ENCODE results near the gene MORN1. TPM values are rescaled to one million over a fixed set of nuclear protein-coding genes. Genes with fewer than 3 reads are reported as not detected.

Gene MORN1
- total and polyA plus RNA-seq, 4 donors: 5.2 to 23.9 (median 13.9) TPM

DNA sequence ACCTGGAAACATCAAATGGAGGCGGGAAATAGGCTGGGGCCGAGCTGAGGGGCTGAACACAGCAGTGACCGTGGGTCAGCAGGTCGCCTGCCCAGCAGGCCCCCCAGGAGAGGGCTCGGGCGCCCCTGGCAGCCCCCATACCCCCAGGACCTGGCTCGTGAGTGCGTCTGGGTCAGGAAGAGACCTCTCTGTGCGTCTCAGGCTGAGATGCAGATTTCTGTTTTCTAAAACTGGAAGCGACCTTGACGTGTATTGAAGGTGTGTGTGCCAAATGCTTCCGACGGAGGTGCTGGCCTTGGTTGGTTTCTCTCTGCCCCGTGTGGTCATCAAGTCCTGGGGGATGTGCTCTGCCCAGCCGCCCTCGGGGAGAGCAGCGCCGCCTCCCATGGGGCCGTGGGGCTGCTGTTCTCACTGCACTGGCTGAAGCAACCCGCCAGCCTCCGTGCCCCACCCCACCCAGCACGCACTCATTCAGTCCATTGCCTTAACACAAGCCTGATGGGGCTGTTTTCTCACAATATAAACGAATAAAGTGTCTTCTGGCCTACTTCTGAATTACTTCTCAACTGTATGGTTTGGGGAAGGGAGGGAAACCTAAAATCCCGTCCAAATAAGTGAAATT is 13.6 kb upstream of the MORN1 start:
- Histone ChIP-seq H3K27me3 (ENCODE audit: control insufficient read depth in 3 of 3, insufficient read depth in 3 of 3, low read length in 2 of 3) (no peaks in the 10 kb centered on the region), H3K9ac (ENCODE audit: insufficient read depth in 1 of 2, low read length in 2 of 2) (no peak overlapping the region)
- WGBS, 2 donors: 89 to 90% methylated on average over 24 of the region's 24 CpGs

GRCh38 chr1:2404142-2404889 is 13.0 kb upstream of the MORN1 start:
- Histone ChIP-seq H3K27ac (ENCODE audit: low read depth in 1 of 2, low read length in 1 of 2) (no peak overlapping the region), H3K4me3 (no peak overlapping the region), H3K4me1 (ENCODE audit: control insufficient read depth in 5 of 5, insufficient read depth in 5 of 5, low read length in 5 of 5) (peaks cover 0 to 4% (median 0%) of the 10 kb centered on the region in 5 donors), H3K9ac (ENCODE audit: insufficient read depth in 1 of 2, low read length in 2 of 2) (no peak overlapping the region), H3K27me3 (ENCODE audit: control insufficient read depth in 3 of 3, insufficient read depth in 3 of 3, low read length in 2 of 3) (no peaks in the 10 kb centered on the region), H3K36me3 (ENCODE audit: control insufficient read depth in 4 of 4, insufficient read depth in 4 of 4, low read length in 4 of 4) (peaks cover 10 to 82% (median 25%) of the 10 kb centered on the region in 4 donors), H3K9me3 (ENCODE audit: control insufficient read depth in 4 of 4, insufficient read depth in 3 of 4, low read length in 3 of 4) (no peaks in the 10 kb centered on the region)
- ATAC-seq (ENCODE audit: insufficient read depth, low FRiP score) (no peak), DNase-seq (no peak)
- TF ChIP-seq, protein P1, sequence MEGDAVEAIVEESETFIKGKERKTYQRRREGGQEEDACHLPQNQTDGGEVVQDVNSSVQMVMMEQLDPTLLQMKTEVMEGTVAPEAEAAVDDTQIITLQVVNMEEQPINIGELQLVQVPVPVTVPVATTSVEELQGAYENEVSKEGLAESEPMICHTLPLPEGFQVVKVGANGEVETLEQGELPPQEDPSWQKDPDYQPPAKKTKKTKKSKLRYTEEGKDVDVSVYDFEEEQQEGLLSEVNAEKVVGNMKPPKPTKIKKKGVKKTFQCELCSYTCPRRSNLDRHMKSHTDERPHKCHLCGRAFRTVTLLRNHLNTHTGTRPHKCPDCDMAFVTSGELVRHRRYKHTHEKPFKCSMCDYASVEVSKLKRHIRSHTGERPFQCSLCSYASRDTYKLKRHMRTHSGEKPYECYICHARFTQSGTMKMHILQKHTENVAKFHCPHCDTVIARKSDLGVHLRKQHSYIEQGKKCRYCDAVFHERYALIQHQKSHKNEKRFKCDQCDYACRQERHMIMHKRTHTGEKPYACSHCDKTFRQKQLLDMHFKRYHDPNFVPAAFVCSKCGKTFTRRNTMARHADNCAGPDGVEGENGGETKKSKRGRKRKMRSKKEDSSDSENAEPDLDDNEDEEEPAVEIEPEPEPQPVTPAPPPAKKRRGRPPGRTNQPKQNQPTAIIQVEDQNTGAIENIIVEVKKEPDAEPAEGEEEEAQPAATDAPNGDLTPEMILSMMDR (IDR thresholded peaks at IDR 0.05; ENCODE audit: control extremely low read depth, extremely low read depth): no peak
- 82 to 89% methylated on average over 29 of the region's 29 CpGs for WGBS, 2 donors

More for the DNA sequence above, 13.6 kb upstream of the MORN1 start:
- no peak for DNase-seq
- no peak for ATAC-seq (ENCODE audit: insufficient read depth, low FRiP score)
- Histone ChIP-seq H3K4me3 (no peak overlapping the region), H3K36me3 (ENCODE audit: control insufficient read depth in 4 of 4, insufficient read depth in 4 of 4, low read length in 4 of 4) (peaks cover 10 to 83% (median 22%) of the 10 kb centered on the region in 4 donors), H3K27ac (ENCODE audit: low read depth in 1 of 2, low read length in 1 of 2) (no peak overlapping the region), H3K4me1 (ENCODE audit: control insufficient read depth in 5 of 5, insufficient read depth in 5 of 5, low read length in 5 of 5) (peaks cover 0 to 4% (median 0%) of the 10 kb centered on the region in 5 donors), H3K9me3 (ENCODE audit: control insufficient read depth in 4 of 4, insufficient read depth in 3 of 4, low read length in 3 of 4) (no peaks in the 10 kb centered on the region)
- TF ChIP-seq, protein P1 (IDR thresholded peaks at IDR 0.05; ENCODE audit: control extremely low read depth, extremely low read depth): no peak

DNA sequence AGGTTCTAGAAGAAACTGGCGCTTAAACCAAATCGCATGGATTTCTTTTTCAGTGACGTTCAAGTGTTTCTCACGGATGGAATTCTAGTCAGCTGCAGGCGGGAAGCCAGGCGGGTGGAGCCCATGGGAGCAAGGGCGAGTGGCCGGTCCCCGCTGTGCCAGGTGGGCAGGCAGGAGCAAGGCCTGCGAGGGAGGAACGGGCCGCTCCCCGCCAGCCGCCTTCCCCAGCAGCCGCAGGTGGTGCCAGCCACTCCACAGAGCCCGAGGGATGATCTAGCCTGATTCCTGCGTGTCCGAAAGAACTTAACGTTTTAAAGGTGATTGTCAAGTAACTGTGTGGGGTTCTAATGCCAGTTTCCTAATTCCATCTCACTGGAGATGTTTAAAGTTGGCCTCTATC is 11.9 kb upstream of the MORN1 start:
- Histone ChIP-seq H3K27ac (ENCODE audit: low read depth in 1 of 2, low read length in 1 of 2) (no peak overlapping the region), H3K36me3 (ENCODE audit: control insufficient read depth in 4 of 4, insufficient read depth in 4 of 4, low read length in 4 of 4) (peaks cover 10 to 78% (median 30%) of the 10 kb centered on the region in 4 donors), H3K4me1 (ENCODE audit: control insufficient read depth in 5 of 5, insufficient read depth in 5 of 5, low read length in 5 of 5) (peaks cover 0 to 4% (median 0%) of the 10 kb centered on the region in 5 donors), H3K27me3 (ENCODE audit: control insufficient read depth in 3 of 3, insufficient read depth in 3 of 3, low read length in 2 of 3) (no peaks in the 10 kb centered on the region), H3K4me3 (no peak overlapping the region), H3K9ac (ENCODE audit: insufficient read depth in 1 of 2, low read length in 2 of 2) (no peak overlapping the region), H3K9me3 (ENCODE audit: control insufficient read depth in 4 of 4, insufficient read depth in 3 of 4, low read length in 3 of 4) (no peaks in the 10 kb centered on the region)
- DNase-seq: no peak
- 89 to 94% methylated on average over 19 of the region's 19 CpGs for WGBS, 2 donors
- no peak for ATAC-seq (ENCODE audit: insufficient read depth, low FRiP score)
- TF ChIP-seq, protein P1 (IDR thresholded peaks at IDR 0.05; ENCODE audit: control extremely low read depth, extremely low read depth): no peak
